Measurements from ENCODE around the gene OOSP1.

OOSP1 gene

DNA sequence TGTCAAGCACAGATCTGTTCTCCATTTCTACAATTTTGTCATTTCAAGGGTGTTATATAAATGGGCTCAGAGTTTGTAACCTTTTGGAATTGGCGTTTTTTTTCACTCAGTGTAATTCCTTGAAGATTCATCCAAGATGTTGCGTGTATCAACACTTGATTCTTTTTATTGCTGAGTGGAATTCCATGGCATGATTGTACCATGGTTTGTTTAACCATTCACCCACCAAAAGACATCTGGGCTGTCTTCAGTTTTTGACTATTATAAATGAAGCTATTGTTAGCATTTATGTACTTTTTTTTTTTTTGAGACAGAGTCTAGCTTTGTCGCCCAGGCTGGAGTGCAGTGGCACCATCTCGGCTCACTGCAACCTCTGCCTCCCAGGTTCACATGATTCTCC is 2.9 kb downstream of the OOSP1 start:
- Mint-ChIP-seq H3K27me3 (peaks cover 5% of the 10 kb centered on the region), H3K36me3 (no peaks in the 10 kb centered on the region), H3K4me3 (no peak overlapping the region), H3K4me1 (no peaks in the 10 kb centered on the region), H3K27ac (no peak overlapping the region), H3K9me3 (no peaks in the 10 kb centered on the region)
- CTCF ChIA-PET: no interaction called here
- DNase-seq: no peak

DNA sequence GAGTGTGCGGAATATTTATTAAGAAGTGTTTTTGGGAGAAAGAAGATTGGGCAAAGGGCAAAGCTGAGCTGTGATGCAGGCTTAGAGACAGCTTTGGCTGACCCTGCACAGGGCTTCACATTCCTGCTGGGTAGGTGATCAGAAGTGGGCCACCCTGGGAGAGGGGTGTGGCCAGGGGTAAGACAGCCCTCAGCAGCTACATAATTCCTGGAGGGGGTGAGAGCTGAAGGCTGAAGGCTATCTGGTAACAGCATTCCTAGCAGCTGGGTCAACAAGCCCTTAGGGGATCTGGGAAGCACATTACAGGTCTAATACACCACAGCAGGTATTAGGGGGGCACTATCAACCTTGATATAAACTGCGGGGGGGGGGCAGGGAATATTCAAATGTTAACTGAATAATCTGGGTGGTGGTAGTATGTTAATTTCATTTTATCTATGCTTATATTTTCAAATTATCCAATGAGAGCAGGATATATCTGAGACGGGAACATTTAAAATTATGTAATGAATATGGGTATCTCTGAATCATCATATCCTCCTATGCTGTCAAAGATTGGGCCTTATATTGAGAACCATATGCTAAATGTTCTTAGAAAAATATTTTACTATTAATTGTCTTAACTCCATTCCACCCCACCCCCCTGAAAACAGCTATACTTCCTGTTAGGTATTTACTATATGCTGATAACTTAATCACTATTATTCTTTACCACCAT is 5.9 kb downstream of the OOSP1 start:
- no peak for DNase-seq
- H3K27me3 Mint-ChIP-seq: peaks cover 5% of the 10 kb centered on the region
- CTCF ChIA-PET: no interaction called here
- H3K4me3 Mint-ChIP-seq: no peak overlapping the region
- H3K9me3 Mint-ChIP-seq: no peaks in the 10 kb centered on the region
- no peak overlapping the region for H3K27ac Mint-ChIP-seq
- no peaks in the 10 kb centered on the region for H3K36me3 Mint-ChIP-seq
- no peaks in the 10 kb centered on the region for H3K4me1 Mint-ChIP-seq

DNA sequence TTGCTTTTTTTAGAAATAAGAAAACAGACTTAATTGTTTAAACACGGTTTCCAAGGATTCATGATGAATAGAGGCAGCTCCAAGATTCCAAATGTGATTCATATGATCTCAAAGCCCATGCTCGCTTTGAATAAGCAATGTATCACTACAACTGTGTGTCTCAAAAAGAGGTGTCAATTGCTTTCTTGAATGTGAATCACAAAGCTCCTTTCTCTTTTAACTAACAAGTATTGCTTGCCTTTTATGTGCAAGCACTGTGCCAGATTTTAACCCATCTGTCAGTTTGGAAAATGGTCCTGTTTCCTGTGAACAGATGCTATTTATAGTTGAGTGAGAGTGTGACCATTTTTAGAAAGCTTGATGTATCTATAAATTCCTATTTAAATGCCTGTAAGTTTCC is 6.5 kb downstream of the OOSP1 start:
- no peaks in the 10 kb centered on the region for H3K36me3 Mint-ChIP-seq
- CTCF ChIA-PET: no interaction called here
- H3K27ac Mint-ChIP-seq: no peak overlapping the region
- no peaks in the 10 kb centered on the region for H3K4me1 Mint-ChIP-seq
- H3K4me3 Mint-ChIP-seq: no peak overlapping the region
- no peaks in the 10 kb centered on the region for H3K9me3 Mint-ChIP-seq
- DNase-seq: no peak
- peaks cover under 1% of the 10 kb centered on the region for H3K27me3 Mint-ChIP-seq

DNA sequence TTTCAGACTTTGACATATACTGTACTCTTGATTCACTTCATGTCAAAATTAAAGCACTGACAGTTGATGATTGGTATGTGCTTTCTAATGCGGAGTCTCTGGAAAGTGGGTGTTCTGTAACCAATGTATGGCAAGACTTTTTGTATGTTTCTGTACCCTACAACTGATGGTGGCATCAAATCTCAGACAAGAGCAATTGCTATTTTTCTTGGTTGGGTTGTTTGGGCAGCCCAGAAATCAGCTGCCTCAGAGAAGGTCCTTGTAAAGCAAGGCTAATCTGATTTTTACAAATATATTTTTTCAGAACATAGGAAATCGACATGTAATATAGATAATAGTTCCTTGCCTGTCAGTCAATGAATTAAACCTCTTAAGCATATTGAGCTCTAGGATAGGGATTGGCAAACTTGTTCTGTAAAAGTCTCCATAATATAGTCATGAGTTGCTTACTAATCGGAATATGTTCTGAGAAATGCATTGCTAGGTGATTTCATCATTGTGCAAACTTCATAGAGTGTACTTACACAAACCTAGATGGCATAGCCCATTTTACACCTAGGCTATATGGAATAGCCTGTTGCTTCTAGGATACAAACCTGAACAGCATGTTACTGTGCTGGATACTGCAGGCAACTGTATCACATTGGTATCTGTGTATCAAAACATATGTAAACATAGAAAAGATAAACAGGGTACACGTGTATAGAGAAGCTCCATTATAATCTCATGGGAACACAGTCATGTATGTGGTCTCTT is 15.4 kb downstream of the OOSP1 start:
- Mint-ChIP-seq H3K27ac (no peak overlapping the region), H3K4me1 (no peaks in the 10 kb centered on the region), H3K36me3 (no peaks in the 10 kb centered on the region), H3K4me3 (no peak overlapping the region), H3K9me3 (no peaks in the 10 kb centered on the region), H3K27me3 (no peaks in the 10 kb centered on the region)
- DNase-seq: no peak
- CTCF ChIA-PET: no interaction called here

DNA sequence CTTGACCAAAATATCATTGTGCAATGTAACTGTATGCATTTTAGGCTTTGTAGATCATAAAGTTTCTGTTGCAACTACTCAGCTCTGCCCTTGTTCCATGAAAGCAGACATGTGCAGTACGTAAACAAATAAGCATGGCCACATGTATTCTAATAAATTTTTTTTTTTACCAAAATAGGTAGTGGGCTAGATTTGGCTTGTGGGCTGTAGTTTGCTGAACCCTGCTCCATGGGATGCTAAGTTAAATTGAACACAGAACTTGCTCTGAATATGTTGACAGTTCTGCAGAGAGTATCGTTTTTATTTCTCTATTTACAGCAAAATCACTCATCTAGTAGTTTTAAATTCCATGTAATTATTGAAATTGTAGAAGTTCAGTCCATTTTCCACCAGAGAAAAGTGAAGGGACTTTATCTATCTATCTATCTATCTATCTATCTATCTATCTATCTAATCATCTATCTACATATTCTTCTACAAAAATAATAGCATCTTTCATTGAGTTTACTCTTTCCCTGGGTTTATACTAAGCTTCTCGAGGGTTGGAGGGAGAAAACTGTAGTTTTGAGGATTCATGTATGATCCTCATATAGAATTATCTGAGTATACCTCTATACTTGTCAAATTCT is 16.1 kb downstream of the OOSP1 start:
- no peak for DNase-seq
- H3K27ac Mint-ChIP-seq: no peak overlapping the region
- H3K4me1 Mint-ChIP-seq: no peaks in the 10 kb centered on the region
- no peak overlapping the region for H3K4me3 Mint-ChIP-seq
- no peaks in the 10 kb centered on the region for H3K27me3 Mint-ChIP-seq
- CTCF ChIA-PET: no interaction called here
- H3K9me3 Mint-ChIP-seq: no peaks in the 10 kb centered on the region
- H3K36me3 Mint-ChIP-seq: no peaks in the 10 kb centered on the region

DNA sequence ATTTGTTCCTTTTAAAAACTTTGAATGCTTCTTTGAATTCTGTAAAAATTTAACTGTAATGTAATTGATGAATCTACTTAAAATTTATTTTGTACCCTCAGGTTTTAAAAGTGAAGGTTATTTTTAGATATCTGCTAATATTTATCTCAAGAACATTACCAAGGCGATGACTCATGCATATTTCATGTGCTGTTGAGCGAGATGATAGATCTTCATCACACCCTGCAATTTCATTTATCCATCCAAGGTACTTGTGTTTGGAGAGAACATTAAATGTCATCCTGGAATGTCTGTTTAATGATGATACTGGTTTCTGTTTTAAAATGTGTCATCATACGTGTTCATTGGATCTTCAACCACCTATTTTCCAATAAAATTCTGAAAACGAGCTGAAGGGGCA is 18.9 kb downstream of the OOSP1 start:
- Mint-ChIP-seq H3K36me3 (no peaks in the 10 kb centered on the region), H3K4me3 (no peak overlapping the region), H3K27ac (no peak overlapping the region), H3K4me1 (no peaks in the 10 kb centered on the region), H3K9me3 (no peaks in the 10 kb centered on the region), H3K27me3 (no peaks in the 10 kb centered on the region)
- CTCF ChIA-PET: no interaction called here
- DNase-seq: no peak

DNA sequence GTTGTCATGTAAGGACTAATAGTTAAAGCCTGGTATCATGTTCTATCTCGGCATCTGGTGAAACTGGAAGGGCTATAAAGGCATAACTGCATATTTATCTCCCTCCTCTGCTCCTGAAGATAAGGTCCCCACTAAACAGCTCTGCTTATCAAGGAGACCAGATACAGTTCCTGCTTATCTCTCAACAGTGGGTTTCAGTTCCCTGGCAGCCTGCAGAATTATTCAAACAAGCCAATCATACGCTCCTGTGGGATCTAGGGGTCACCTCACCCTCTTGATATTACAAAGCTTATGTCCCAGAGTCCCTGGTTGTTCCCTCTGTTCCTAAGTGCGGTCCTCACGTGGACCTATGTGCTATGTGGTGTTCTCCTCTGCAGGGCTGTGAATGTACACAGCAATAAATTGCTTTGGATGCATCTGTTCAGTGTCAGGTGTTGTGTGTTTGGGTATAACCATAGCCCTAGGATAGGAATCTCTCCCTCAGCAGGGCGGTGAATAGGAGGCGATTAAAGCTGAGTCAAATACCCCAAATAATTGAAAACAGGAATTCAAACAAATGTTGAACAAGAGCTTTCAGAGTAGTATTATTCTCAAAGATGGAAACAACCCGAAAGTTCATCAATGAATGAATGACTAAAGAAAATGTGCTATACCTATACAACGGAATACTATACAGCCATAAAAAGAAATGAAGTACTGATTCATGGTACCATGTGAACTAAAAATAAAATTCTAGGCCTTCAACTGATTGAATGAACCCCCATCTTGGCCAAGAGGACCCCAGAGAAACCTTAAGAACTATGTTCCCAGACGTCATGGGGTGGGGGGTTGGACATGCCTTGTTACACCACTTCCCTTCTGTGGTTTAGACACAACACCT is 22.5 kb downstream of the OOSP1 start:
- H3K4me3 Mint-ChIP-seq: no peak overlapping the region
- CTCF ChIA-PET: no interaction called here
- no peaks in the 10 kb centered on the region for H3K27me3 Mint-ChIP-seq

DNA sequence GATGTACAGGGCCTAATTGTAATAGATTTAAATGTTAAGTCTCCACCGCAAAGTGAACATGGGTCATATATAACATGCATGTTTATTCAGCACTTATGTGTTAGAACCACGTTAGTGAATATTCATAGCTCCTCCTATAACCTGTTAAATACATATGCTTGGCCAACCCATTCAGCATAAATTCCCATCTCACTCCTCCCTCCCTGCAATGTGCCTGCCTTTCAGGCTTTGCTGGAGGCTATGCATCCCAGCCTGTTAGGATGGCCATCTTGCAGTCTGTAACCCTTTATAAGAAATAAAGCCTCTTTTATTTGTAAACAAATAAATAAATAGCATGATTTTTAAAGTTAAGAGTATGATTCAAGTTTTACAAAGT is 23.9 kb downstream of the OOSP1 start:
- Mint-ChIP-seq H3K27me3 (no peaks in the 10 kb centered on the region), H3K36me3 (no peaks in the 10 kb centered on the region), H3K4me3 (no peak overlapping the region), H3K4me1 (no peaks in the 10 kb centered on the region), H3K27ac (no peak overlapping the region), H3K9me3 (no peaks in the 10 kb centered on the region)
- no peak for DNase-seq
- CTCF ChIA-PET: no interaction called here

More for the DNA sequence above, 22.5 kb downstream of the OOSP1 start:
- Mint-ChIP-seq H3K9me3 (no peaks in the 10 kb centered on the region), H3K4me1 (no peaks in the 10 kb centered on the region), H3K27ac (no peak overlapping the region), H3K36me3 (no peaks in the 10 kb centered on the region)
- no peak for DNase-seq

DNA sequence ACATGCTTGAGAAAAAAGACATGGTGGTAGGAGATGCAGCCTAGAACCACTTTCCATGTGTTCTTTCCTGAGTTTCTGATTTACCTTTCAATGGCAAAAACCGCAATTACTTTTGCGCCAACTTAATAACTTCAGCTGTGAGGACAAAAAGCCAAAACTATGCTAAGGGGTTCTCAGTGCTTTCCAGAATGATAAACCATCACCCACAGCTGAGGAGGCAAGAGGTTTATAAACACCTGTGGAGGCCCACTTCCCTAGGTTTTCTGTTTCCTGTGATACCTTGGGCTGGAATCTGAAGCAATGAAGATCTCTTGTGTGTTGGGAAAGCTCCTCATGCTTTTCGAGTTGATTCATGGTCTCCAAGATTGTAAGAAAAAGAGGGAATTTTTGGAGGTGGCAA is 25.5 kb downstream of the OOSP1 start, which contains the start of gene OOSP4A:
Gene OOSP4A (plus strand): TSS at position 301 of the 400 bp plus-strand sequence. CDS start 0 bp downstream, at position 301.
- Mint-ChIP-seq H3K4me1 (no peaks in the 10 kb centered on the region), H3K27ac (no peak within 1 kb of the TSS), H3K36me3 (no peaks in the 10 kb centered on the region), H3K4me3 (no peak within 1 kb of the TSS), H3K9me3 (no peaks in the 10 kb centered on the region), H3K27me3 (no peaks in the 10 kb centered on the region)
- CTCF ChIA-PET: no interaction called here
- no peak for DNase-seq

DNA sequence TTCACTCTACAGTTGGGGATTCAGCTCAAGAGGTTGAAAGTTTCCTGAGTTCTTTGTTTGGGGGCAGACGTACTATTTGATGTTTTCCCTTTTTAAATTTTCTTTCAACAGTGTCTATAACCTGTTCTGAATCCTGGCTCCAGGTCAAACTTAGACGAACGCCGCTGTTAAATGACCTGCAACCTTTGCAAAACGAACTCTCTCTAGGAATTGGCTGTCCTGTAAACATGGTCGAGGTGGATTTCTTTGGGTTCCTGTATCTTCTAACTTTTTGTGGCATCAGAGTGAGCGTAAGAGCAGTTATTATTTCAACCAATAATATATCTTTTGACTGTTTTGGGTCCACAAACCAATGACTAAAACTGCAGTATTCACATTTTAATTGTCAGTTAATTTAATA is 27.2 kb downstream of the OOSP1 start:
- CTCF ChIA-PET: no interaction called here
- Mint-ChIP-seq H3K4me3 (no peak overlapping the region), H3K4me1 (no peaks in the 10 kb centered on the region), H3K9me3 (no peaks in the 10 kb centered on the region), H3K27ac (no peak overlapping the region), H3K36me3 (no peaks in the 10 kb centered on the region), H3K27me3 (no peaks in the 10 kb centered on the region)
- DNase-seq: no peak

DNA sequence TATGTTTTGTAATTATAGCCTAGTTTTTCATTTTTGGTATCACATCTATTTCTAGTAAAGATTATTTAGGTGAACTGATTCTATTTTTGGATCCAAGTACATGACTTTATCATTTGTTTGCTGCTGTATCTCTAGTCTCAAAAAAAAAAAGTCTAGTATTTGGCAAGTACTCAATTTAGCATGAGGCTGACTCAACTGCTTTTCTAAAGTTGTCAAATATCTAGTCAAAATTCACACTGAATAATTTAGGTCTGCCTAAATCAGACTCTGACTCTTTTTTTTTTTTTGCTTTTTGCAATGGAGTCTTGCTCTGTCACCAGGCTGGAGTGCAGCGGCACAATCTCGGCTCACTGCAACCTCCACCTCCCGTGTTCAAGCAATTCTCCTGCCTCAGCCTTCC is 28.0 kb downstream of the OOSP1 start:
- no peak overlapping the region for H3K4me3 Mint-ChIP-seq
- no peak for DNase-seq
- H3K27ac Mint-ChIP-seq: no peak overlapping the region
- H3K4me1 Mint-ChIP-seq: no peaks in the 10 kb centered on the region
- no peaks in the 10 kb centered on the region for H3K9me3 Mint-ChIP-seq
- no peaks in the 10 kb centered on the region for H3K27me3 Mint-ChIP-seq
- CTCF ChIA-PET: no interaction called here
- H3K36me3 Mint-ChIP-seq: no peaks in the 10 kb centered on the region

DNA sequence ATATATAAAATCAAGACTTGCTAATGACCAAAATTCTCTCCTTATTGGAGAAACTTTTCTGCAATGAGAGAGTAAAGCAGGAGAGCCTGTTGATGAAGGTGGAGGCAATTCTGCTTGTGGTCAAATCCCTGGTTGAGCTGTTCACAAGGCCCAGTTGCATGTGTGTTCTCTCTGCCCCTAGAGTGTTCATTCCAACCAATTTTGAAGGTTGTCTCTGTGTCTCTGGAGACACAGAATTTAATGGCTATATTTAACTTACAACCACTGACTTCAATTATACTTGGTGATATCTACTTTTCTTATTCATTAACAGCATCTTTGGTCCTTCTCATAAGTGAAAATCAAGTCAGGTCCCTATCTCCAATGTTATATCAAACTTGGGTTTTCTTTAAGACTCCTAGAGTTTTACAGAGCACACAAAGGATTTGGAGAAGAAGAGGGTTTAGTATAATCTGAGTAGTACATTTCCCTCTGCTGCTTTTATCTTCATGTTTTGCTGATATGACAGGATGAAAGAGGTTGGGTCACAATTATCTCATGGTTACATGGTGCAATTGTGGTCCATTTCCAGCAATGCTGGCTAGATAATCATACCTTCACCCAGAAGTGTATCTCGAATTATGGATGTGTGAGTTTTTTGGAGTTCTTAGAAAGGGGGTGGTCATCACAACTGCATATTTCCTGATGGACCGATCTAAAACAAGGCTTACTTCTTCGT is 29.6 kb downstream of the OOSP1 start:
- DNase-seq: no peak
- H3K9me3 Mint-ChIP-seq: no peaks in the 10 kb centered on the region
- no peaks in the 10 kb centered on the region for H3K36me3 Mint-ChIP-seq
- CTCF ChIA-PET: no interaction called here
- H3K4me1 Mint-ChIP-seq: no peaks in the 10 kb centered on the region
- no peaks in the 10 kb centered on the region for H3K27me3 Mint-ChIP-seq
- no peak overlapping the region for H3K4me3 Mint-ChIP-seq
- H3K27ac Mint-ChIP-seq: no peak overlapping the region

DNA sequence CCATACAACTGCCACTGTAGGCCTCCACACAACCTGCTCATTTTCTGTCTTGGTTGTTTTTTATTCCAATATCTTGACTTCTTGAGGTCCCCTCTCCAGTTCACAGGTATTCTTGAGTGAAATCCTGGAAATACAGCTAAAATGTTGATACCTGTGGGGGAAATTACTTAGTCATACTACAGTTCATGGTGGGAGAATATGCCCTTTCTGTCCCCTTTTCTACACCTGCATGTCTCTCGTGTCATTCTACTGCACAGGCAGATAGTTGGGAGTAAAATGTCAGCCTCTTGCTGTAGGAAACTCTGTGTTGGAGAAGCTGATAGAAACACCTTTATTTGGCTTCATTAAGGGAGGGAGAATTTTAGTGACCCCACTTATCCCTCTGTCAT is 30.2 kb downstream of the OOSP1 start:
- Mint-ChIP-seq H3K27ac (no peak overlapping the region), H3K27me3 (no peaks in the 10 kb centered on the region), H3K9me3 (no peaks in the 10 kb centered on the region), H3K4me3 (no peak overlapping the region), H3K4me1 (no peaks in the 10 kb centered on the region), H3K36me3 (no peaks in the 10 kb centered on the region)
- CTCF ChIA-PET: no interaction called here
- no peak for DNase-seq

DNA sequence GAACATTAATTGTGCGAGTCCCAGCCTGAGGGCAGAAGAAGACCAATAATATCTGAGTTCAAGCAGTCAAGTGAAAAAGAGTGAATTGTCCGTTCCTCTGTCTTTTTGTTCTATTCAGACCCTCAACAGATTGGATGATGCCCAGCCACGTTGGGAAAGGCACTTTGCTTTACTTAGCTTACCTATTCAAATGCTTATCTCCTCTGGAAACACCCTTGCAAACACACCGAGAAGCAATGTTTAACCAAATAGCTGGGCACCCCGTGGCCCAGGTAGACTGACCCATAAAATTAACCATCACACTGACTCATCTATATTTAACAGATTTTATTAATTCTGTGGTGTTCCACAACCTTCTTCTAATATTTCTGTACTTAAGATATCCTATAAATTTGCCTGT is 34.9 kb downstream of the OOSP1 start:
- H3K27me3 Mint-ChIP-seq: no peaks in the 10 kb centered on the region
- H3K27ac Mint-ChIP-seq: no peak overlapping the region
- no peak overlapping the region for H3K4me3 Mint-ChIP-seq
- DNase-seq: no peak
- CTCF ChIA-PET: no interaction called here
- no peaks in the 10 kb centered on the region for H3K4me1 Mint-ChIP-seq
- no peaks in the 10 kb centered on the region for H3K9me3 Mint-ChIP-seq
- no peaks in the 10 kb centered on the region for H3K36me3 Mint-ChIP-seq
